Left hindlimb (tissue), 1 donor: Measurements from ENCODE around the gene SLC26A6.
A peak's percentile ranks its signal among the peaks of the same experiment; 100 is the strongest.

Experiments
- DNase-seq: peaks from one replicate; pipeline ENCODE4 v3.0.0-alpha.2; 2018

The SLC26A6 gene

DNA sequence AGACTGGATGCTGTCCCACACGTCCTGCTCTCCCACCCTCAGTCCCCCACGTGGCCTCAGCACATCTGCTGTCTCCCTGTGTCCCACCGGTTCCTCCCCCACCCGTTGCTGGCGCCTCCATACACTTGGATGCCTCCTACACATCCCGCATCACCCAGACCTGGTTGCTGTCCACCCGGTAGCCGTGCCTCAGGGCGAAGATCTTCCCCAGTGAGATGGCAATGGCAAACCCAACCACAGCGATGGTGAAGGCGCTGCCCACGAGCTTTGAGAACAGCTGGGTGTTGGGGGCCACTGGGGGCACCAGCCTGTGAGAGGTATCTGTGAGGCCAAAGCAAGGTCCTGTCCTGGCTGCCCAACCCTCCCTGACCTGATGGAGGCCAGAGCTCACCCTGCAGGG, 4.4 kb downstream of the SLC26A6 start:
- DNase-seq: no peak

DNA sequence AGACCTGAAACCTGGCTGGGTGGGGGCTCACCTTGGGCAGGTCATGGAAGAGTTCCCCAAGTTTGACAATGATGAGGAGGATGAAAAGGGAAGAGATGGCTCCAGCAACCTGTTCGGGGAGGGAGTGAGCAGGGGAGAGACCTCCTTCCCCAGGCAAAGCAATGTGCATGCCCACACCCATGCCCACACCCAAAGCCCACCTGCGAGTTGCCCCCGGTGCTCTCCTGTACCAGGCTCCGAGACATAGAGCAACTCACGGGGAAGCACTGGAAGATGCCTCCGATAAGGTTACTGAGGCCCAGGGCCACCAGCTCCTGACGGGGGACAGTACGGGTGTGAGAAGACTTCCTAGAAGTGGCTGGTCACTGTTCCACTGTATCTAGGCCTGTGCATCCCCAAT, 4.9 kb downstream of the SLC26A6 start:
- peak; percentile 4 for DNase-seq

DNA sequence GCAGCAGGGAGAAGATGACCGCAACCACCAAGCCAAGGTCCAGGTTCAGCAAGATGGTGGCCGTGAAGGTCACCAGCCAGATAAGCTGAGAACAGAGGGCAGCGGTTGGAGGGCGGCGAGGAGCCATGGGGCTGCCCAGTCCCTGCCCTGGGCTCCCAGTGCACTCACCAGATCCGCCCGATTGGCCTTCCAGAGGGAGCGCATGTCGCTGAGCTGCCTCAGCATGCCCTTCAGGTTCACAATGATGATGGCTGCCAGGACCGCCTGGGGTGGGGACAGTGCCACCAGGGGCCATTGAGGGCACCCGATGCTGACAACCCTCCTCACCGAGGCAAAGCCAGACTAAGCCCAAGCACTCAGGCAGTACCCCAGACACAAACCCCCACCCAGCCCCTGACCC, 5.4 kb downstream of the SLC26A6 start:
- no peak for DNase-seq

DNA sequence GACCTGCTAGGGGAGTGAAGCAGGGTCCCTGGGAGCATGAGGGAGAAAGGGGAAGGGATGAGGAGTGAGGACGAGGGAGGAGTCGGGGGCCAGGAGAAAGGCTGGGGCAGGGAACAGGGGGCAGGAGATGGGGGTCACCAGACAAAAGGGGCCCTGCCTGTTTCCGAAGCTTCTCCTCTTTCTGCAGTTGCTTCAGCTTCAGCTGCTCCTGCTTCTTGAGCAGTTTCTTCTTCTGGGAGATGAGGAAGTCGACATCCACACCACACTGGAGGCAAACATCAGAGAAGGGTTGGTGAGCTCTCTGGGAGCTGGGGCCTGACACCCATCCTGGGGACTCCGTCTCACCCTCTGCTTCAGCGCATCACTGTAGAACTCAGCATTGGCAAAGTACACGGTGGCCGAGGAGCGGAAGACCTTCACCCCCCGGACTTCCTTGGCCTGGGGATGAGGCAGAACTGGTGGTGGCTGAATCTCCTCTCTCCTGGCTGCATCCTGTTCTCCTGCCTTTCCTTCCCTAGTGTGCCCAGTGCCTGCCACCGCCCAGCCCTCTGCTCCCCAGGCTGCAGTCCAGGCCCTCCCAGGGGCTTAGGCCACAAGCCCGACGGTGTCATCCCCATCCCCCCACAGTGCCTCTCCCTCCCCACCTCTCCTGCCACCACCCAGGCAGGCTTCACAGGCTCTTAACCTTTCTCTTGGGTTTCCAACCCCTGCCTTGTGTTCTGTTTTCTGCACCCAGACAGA, 6.8 kb downstream of the SLC26A6 start:
- DNase-seq: no peak

DNA sequence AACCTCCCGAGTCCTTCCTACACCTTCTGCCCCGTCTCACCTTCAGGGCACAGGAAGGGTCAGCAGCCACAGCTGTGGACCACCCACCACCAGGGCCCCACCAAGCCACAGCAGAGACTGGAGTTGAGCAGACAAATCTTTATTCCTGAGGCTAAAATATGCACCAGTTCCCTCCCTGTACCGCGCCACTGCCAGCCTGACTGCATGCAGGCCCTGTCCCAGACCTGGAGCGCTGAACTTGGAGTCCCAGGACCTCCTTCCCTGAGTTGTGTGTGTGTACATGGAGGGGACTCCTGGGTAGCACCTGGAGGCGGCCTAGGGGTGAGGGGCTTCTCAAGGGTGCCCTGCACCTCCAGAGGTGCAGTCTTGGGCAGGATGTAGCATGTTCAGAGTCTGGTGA, 9.7 kb downstream of the SLC26A6 start:
- DNase-seq: no peak

DNA sequence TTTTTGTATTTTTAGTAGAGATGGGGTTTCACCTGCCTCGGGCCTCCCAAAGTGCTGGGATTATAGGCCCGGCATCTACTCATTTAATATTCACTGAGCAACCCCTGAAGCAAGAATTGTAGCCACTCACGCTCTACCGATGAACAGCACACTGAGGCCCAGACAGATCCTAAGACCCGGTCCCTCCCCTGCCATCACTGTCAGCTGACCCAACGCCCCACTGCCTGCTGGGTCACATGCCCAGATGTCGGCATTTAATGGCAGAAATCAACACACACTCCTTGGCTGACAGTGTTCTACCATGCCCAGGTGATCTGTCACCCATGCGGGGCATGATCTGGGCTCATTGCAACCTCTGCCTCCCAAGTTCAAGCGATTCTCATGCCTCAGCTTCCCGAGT, 10.5 kb downstream of the SLC26A6 start:
- no peak for DNase-seq

DNA sequence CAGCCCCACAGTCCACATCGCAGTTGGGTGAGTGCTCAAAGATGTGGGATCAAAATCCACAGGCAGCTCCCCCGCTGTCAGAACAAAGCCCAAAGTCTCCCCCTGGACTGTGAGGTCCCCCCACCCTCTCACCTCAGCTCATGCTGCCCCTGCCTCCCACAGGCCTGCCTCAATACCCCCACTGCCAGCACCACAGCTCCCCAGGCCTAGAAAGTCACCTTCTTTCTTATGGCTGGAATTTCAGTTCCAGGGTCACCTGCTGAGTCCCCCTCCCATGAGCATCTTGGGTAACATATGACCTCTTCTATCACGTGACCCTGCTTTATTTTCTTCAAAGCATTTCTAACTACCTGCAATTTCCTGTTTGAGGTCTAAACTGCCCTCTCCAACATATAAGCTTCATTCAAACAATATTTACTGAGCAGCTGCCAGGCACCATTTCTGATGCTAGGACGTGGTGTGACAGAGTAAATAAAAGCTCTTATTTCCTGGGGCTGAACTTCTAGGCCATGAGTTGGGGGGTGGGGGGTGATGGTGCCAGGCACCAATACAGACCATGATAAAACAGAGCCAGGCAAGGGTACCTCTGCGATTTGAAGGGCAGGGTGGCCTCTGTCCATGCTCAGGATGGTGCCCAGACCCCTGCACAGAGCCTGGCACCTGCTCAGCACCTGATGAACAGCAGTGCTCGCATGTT, 11.3 kb downstream of the SLC26A6 start:
- no peak for DNase-seq

DNA sequence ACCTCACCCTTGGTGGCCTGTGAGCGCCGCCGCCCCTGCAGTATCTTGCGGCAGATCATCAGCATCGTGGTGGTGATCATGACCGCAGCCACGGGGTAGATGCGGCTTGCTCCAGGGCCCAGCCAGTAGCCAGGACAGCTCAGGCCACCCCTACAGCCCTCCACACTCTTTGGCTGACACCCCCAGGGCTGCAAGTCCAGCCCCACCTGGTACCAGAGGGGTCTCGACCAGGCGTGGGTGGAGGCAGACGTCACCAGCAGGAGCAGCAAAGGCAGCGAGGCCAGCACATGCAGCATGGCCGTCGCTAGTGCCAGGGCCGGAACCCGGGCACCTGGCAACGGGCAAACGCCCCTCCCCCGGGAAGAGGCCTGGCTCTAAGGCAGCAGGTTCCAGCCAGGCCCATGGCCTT, 13.8 kb downstream of the SLC26A6 start, which contains the start of gene TMEM89:
TMEM89 (minus strand) TSS at position 309 of the 409 bp plus-strand sequence; CDS start at position 296, 13 bp downstream.
- DNase-seq: no peak

GRCh38 chr3:48619541-48620524, 15.4 kb downstream of the SLC26A6 start:
- DNase-seq: no peak

GRCh38 chr3:48617559-48617958, 17.7 kb downstream of the SLC26A6 start:
- no peak for DNase-seq

- no peak for DNase-seq
These were observed 21.2 kb downstream of the SLC26A6 start for GRCh38 chr3:48614044-48614443.

DNA sequence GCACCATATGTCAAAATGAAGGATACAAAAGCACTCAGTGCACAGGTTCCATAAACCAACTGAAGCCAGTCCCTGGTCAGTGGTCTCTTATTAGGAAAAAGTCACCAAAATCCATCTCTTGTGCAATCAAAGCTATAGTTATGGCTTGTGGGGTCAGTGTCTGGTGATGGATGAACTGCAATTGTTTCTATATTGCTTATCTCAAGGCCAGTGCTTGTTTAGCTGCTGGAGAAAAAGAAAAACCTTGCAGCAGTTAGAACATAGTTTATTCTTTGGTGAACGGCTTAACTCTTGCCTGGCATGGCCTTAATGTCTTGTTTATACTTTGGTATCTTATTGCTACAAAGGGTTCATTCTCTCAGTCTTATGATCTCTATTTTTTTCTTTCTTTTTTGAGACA, 23.0 kb downstream of the SLC26A6 start:
- DNase-seq: no peak

- peak; percentile 94 for DNase-seq
These were observed 25.9 kb downstream of the SLC26A6 start, which contains the start of gene UQCRC1 for GRCh38 chr3:48609088-48610005. Gene UQCRC1 (minus strand): TSS chr3:48609646. CDS start chr3:48609620, 26 bp downstream.

DNA sequence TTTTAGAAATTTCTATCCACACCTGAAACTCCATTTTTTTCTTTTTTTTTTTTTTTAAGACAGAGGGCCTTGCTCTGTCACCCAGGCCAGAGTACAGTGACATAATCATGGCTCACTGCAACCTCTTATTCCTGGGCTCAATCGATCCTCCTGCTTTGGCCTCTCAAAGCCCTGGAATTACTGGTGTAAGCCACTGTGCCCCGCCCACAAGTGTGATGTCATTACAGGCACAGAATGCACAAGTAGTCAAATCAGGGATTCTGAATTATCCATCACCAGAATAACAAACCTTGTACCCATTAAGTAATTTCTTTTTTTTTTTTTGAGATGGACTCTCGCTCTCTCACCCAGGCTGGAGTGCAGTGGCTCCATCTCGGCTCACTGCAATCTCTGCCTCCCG, 27.7 kb downstream of the SLC26A6 start:
- no peak for DNase-seq

DNA sequence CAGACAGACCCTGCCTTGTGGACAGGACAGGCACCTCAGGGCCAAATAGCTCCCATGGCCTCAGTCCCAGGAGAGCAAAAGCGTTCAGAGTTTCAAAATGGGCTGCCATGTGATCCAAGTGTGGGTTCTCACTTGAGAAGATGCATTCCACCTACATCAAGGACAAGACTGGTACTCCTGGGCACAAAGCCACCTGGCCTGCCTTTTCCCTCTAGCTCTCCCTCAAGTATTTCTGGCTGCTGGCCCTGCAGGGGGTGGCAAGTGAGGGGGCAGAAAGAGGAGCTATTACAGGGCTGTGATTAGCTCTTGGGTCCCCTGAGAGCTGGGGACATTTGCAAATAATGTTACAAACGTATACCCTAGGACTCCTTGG, 33.7 kb downstream of the SLC26A6 start:
- no peak for DNase-seq

DNA sequence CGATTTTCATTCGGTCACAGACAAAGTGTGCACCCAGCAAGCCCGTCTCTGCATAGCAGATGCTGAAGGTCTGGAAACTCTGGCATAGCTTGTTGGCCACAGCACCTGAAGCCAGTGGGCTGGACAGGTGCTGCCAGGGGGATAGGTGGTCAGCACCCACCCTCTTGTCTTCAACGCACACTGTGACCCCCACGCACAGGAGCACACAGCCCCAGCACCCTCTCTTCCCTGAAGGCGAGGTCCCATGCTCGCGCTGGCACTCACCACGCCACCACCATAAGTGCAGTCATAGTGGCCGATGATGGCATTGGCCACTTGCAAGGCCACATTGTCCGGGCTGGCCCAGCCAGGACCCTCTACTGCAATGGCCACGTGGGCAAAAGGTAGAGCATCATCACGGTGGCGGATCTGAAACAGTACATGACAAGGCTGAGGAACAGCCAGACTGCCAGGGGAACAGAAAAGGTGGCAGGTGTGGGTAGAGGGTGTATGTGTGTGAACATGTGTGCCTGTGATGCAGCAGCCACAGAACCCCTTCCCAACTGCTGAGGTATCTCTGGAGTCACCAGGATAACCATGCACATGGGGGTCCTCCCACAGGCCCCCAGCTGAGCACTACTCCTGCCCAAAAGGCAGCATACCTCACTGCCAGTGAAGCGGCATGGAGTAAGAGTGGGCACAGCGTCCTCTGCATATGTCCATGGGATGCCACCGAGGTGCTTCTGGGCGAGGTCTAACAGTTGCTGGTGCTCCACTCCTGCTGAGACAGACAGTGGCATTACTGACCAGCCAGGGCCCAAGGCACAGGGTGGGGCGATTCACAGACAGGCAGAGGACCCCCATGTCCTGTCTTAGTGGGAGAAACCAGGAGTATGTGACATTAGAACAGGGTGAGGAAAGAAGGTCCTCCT, 34.3 kb downstream of the SLC26A6 start:
- DNase-seq: no peak

GRCh38 chr3:48599509-48600285, 35.6 kb downstream of the SLC26A6 start:
- no peak for DNase-seq

GRCh38 chr3:48599077-48599501, 36.2 kb downstream of the SLC26A6 start:
- no peak for DNase-seq

DNA sequence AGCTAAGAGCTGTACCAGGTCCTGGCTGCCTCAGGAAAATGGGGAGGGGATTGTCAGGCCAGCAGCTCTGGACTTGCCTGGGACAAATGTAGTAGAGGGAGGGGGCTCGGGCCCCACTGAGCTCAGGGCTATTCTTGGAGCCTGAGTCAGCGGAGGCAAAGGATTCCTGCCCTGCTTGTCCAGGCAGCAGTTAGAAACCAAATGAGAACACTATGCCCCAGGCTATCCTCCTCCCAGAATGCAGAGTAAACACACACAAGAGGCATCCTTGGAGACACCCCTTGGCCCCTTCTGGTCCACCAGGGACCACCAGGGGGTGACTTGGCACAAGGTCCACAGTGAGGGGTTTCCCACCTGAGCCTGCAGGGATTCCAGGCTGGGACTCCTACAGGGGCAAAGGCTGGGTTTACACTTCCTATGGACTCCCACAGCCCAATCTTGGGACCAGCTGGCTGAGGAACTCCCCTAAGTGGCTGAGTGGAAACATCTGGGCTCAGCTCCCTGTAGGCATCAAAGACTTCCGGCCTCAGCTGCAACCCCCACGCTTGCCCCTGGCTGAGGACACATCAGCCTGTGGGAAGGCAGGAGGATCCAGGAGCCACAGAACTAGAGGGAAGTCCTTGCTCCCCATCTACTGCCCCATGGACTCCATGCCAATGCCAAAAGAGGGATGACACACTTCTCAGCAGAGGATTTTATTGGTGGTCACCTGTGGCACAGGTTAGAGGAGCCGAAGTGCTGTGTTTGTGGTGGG, 36.8 kb downstream of the SLC26A6 start:
- DNase-seq: no peak
